HL-60 (cell line): ENCODE results near the gene CTXN3.

ENCODE experiments used
- CTCF ChIP-seq: IDR thresholded peaks from one replicate; pipeline ENCODE4 v1.5.1; 2011; ENCODE audit warnings: low read length, control low read depth, inconsistent platforms; ENCODE audit not compliant: insufficient read depth
- GABPA ChIP-seq: IDR thresholded peaks from 2 replicates; pipeline ENCODE4 v1.6.1; 2012; ENCODE audit warnings: low read depth
- POLR2AphosphoS5 ChIP-seq: IDR thresholded peaks from 2 replicates; pipeline ENCODE4 v1.6.1; 2012; ENCODE audit warnings: low read depth
- SPI1 ChIP-seq: IDR thresholded peaks from 2 replicates; pipeline ENCODE4 v1.6.1; 2012; ENCODE audit warnings: low read depth, mild to moderate bottlenecking, borderline replicate concordance
- TF ChIP-seq, protein P1 (sequence below): IDR thresholded peaks from 2 replicates; pipeline ENCODE4 v1.6.1; 2012; ENCODE audit warnings: low read depth; ENCODE audit not compliant: insufficient replicate concordance

GRCh38 chr5:127667926-127668325 lies 19.0 kb downstream of the CTXN3 start:
- TF ChIP-seq GABPA (no peak), CTCF (no peak), POLR2AphosphoS5 (no peak), SPI1 (no peak)
- TF ChIP-seq, protein P1, sequence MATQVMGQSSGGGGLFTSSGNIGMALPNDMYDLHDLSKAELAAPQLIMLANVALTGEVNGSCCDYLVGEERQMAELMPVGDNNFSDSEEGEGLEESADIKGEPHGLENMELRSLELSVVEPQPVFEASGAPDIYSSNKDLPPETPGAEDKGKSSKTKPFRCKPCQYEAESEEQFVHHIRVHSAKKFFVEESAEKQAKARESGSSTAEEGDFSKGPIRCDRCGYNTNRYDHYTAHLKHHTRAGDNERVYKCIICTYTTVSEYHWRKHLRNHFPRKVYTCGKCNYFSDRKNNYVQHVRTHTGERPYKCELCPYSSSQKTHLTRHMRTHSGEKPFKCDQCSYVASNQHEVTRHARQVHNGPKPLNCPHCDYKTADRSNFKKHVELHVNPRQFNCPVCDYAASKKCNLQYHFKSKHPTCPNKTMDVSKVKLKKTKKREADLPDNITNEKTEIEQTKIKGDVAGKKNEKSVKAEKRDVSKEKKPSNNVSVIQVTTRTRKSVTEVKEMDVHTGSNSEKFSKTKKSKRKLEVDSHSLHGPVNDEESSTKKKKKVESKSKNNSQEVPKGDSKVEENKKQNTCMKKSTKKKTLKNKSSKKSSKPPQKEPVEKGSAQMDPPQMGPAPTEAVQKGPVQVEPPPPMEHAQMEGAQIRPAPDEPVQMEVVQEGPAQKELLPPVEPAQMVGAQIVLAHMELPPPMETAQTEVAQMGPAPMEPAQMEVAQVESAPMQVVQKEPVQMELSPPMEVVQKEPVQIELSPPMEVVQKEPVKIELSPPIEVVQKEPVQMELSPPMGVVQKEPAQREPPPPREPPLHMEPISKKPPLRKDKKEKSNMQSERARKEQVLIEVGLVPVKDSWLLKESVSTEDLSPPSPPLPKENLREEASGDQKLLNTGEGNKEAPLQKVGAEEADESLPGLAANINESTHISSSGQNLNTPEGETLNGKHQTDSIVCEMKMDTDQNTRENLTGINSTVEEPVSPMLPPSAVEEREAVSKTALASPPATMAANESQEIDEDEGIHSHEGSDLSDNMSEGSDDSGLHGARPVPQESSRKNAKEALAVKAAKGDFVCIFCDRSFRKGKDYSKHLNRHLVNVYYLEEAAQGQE, result no peak
